Pancreas (tissue), 10 donors: ENCODE data around the gene FNDC3B. TPM values are rescaled to one million over a fixed set of nuclear protein-coding genes. Genes with fewer than 3 reads are reported as not detected.

Experiments
- ATAC-seq, 4 donors: fragments of 200-7000 bp; cut with Tn5 transposase; one replicate each; pipeline versions ENCODE4 v1.8.0 to v1.9.1; 2020; ENCODE audit warnings: mild to moderate bottlenecking in 4 of 4, moderate library complexity in 4 of 4
- DNase-seq, 6 donors: peaks; one replicate each; pipeline ENCODE4 v3.0.0-alpha.2; 2020
- FAIRE-seq: peaks from 2 replicates; lab custom pipeline; 2012; peaks lifted over from hg19 to GRCh38; lab: Jason Lieb, UNC
- H3K27ac ChIP-seq, 4 donors: fragments of 200-600 bp; sonication (generic); 1 replicate in 3 of 4; 2 replicates in 1 of 4; pipeline versions ENCODE4 v1.5.0 to v1.8.0; 2020
- H3K27me3 ChIP-seq, 4 donors: fragments of 200-600 bp; one replicate each; pipeline ENCODE4 v1.8.0; 2021
- H3K36me3 ChIP-seq, 3 donors: fragments of 200-600 bp; sonication (generic) in 1 of 3; one replicate each; pipeline versions ENCODE4 v1.5.0 to v1.8.0; 2020 to 2021
- H3K4me1 ChIP-seq, 3 donors: fragments of 200-600 bp; one replicate each; pipeline ENCODE4 v1.8.0; 2021
- H3K4me3 ChIP-seq, 4 donors: fragments of 200-600 bp; sonication (generic) in 2 of 4; one replicate each; pipeline versions ENCODE4 v1.5.0 to v1.8.0; 2020 to 2021
- H3K9me3 ChIP-seq, 4 donors: fragments of 200-600 bp; one replicate each; pipeline ENCODE4 v1.8.0; 2021
- CTCF ChIP-seq, 4 donors: fragments of 200-600 bp; sonication (generic) in 3 of 4; IDR thresholded peaks; one replicate each; pipeline versions ENCODE4 v1.5.0 to v1.8.0; 2021; ENCODE audit warnings: antibody characterized with exemption in 4 of 4
- whole genome bisulfite sequencing, 2 donors: extraction: QIAGEN DNeasy Blood & Tissue Kit; methylation state at CpG; one replicate each; pipeline ENCODE4 v1.1.7; 2013; 5-methylcytosine and 5-hydroxymethylcytosine counted together
- intact Hi-C, 3 donors: fragments of 100-400 bp; cut with DNase I; formaldehyde crosslinking; loops; one replicate each; pipeline versions ENCODE4 v1.11.1 to v1.14.2; 2022
- polyA plus RNA-seq, 2 donors: library from polyadenylated mRNA; stranded (reverse); fragments of 200-250 nt; gene quantifications; one replicate each; pipeline ENCODE4 v1.2.3, GENCODE V29; 2013
- total RNA-seq, 6 donors: library from RNA; stranded (reverse); fragmentation: NEBNext Ultra II Directional in 4 of 6; extraction: Animal tissue kit (Norgen Biotek cat#: 25700) in 4 of 6; gene quantifications; one replicate each; pipeline versions ENCODE4 v1.2.1 to v1.2.4, GENCODE V29; 2021 to 2023
- donor health status: healthy with polysubstance abuse.
- donor health status: DM: no; HTN: no; CAD: no; lungs with moderate emphysema.
- donor health status: DM: no; HTN: no; CAD: no.
- donor health status: control.
- donor health status: control.
- donor health status: Bipolar disorder and iron deficiency.
- donor health status: DM: yes; HTN: yes; CAD: no.
- donor health status: DM: no; HTN: no; CAD: no.
- donor health status: DM: no; HTN: no; CAD: no.
- donor health status: DM: yes; HTN: yes; CAD: no.

FNDC3B gene
- total and polyA plus RNA-seq, 8 donors: 9.3 to 126 (median 73.2) TPM

GRCh38 chr3:172218350-172219323, 179.3 kb downstream of the FNDC3B start:
- DNase-seq (no peak), FAIRE-seq (no peak), ATAC-seq (peak in 3 of 4 donors; percentile 34 to 51 (median 42))
- no peak overlapping the region for H3K27ac ChIP-seq
- H3K4me1 ChIP-seq: peaks cover 7 to 36% (median 35%) of the 10 kb centered on the region in 3 donors
- no peak for TF ChIP-seq CTCF (IDR thresholded peaks at IDR 0.05)
- no peaks in the 10 kb centered on the region for H3K9me3 ChIP-seq
- WGBS, 2 donors: 48 to 55% methylated on average over 5 of the region's 5 CpGs
- no peaks in the 10 kb centered on the region for H3K27me3 ChIP-seq
- H3K4me3 ChIP-seq: no peak overlapping the region
- intact Hi-C loops: no loop called here
- H3K36me3 ChIP-seq: no peaks in the 10 kb centered on the region

GRCh38 chr3:172219750-172220149, 180.4 kb downstream of the FNDC3B start:
- FAIRE-seq (no peak), ATAC-seq (no peak), DNase-seq (no peak)
- Histone ChIP-seq H3K4me1 (peaks cover 10 to 45% (median 38%) of the 10 kb centered on the region in 3 donors), H3K4me3 (no peak overlapping the region), H3K9me3 (no peaks in the 10 kb centered on the region), H3K36me3 (no peaks in the 10 kb centered on the region), H3K27me3 (no peaks in the 10 kb centered on the region), H3K27ac (no peak overlapping the region)
- TF ChIP-seq CTCF (IDR thresholded peaks at IDR 0.05): no peak
- intact Hi-C loops: no loop called here

- ATAC-seq: peak in 1 of 4 donors; percentile 15
- no peak for FAIRE-seq
- Histone ChIP-seq H3K9me3 (no peaks in the 10 kb centered on the region), H3K4me1 (peaks cover 12 to 47% (median 35%) of the 10 kb centered on the region in 3 donors), H3K27me3 (no peaks in the 10 kb centered on the region), H3K27ac (no peak overlapping the region), H3K36me3 (no peaks in the 10 kb centered on the region), H3K4me3 (no peak overlapping the region)
- WGBS, 2 donors: 61 to 71% methylated on average over 2 of the region's 2 CpGs
- intact Hi-C loops: no loop called here
- no peak for TF ChIP-seq CTCF (IDR thresholded peaks at IDR 0.05)
- DNase-seq: no peak
Observed at GRCh38 chr3:172221547-172221946, 182.2 kb downstream of the FNDC3B start.

GRCh38 chr3:172222478-172223071, 183.2 kb downstream of the FNDC3B start:
- TF ChIP-seq CTCF (IDR thresholded peaks at IDR 0.05): no peak
- no peaks in the 10 kb centered on the region for H3K27me3 ChIP-seq
- no peak for FAIRE-seq
- no peak overlapping the region for H3K4me3 ChIP-seq
- WGBS, 2 donors: 74 to 77% methylated on average over 10 of the region's 10 CpGs
- intact Hi-C loops: no loop called here
- DNase-seq: no peak
- no peak overlapping the region for H3K27ac ChIP-seq
- no peak for ATAC-seq
- peaks cover 12 to 42% (median 28%) of the 10 kb centered on the region in 3 donors for H3K4me1 ChIP-seq
- peaks cover 0 to 7% (median 0%) of the 10 kb centered on the region in 3 donors for H3K36me3 ChIP-seq
- H3K9me3 ChIP-seq: no peaks in the 10 kb centered on the region
